HepG2 (cell line): Measurements from ENCODE around the gene DOP1B. TPM values are rescaled to one million over a fixed set of nuclear protein-coding genes. Genes with fewer than 3 reads are reported as not detected.
A peak's percentile ranks its signal among the peaks of the same experiment; 100 is the strongest.

ENCODE experiments used
- ADNP ChIP-seq: sonication (generic); formaldehyde crosslinking; IDR thresholded peaks from 2 replicates; pipeline ENCODE4 v1.4.0; 2020; ENCODE audit warnings: missing genetic modification reagents
- AHR ChIP-seq: IDR thresholded peaks from 2 replicates; pipeline ENCODE4 v1.6.1; 2018; ENCODE audit warnings: missing genetic modification reagents, missing compliant biosample characterization
- EEA1 ChIP-seq: sonication (generic); formaldehyde crosslinking; IDR thresholded peaks from 2 replicates; pipeline ENCODE4 v1.5.1; 2020; ENCODE audit warnings: mild to moderate bottlenecking, missing genetic modification reagents, borderline replicate concordance
- HDAC1 ChIP-seq: sonication (generic); formaldehyde crosslinking; IDR thresholded peaks from 2 replicates; pipeline ENCODE4 v1.5.1; 2020; ENCODE audit warnings: mild to moderate bottlenecking, missing genetic modification reagents
- HIC2 ChIP-seq: sonication (generic); formaldehyde crosslinking; IDR thresholded peaks from 2 replicates; pipeline ENCODE4 v1.9.0; 2022; ENCODE audit warnings: low read depth, missing genetic modification reagents
- IKZF5 ChIP-seq: IDR thresholded peaks from 2 replicates; pipeline ENCODE4 v1.6.1; 2018; ENCODE audit warnings: missing genetic modification reagents, mild to moderate bottlenecking, missing compliant biosample characterization
- KLF12 ChIP-seq: sonication (generic); formaldehyde crosslinking; IDR thresholded peaks from 2 replicates; pipeline ENCODE4 v1.4.0; 2020; ENCODE audit warnings: missing genetic modification reagents, borderline replicate concordance
- SAP130 ChIP-seq: IDR thresholded peaks from 2 replicates; pipeline ENCODE4 v1.6.1; 2016; ENCODE audit warnings: low read depth
- SIN3A ChIP-seq: IDR thresholded peaks from 2 replicates; pipeline ENCODE4 v1.6.1; 2011; ENCODE audit warnings: low read depth, mild to moderate bottlenecking, control low read depth, low read length, borderline replicate concordance
- SYNCRIP ChIP-seq: fragments of 200-400 bp; formaldehyde crosslinking; IDR thresholded peaks from 2 replicates; pipeline ENCODE4 v1.6.1; 2018; ENCODE audit warnings: mild to moderate bottlenecking, low read depth, low read length; ENCODE audit not compliant: insufficient read depth
- TCF7 ChIP-seq: sonication (generic); IDR thresholded peaks from 2 replicates; pipeline ENCODE4 v1.6.1; 2016; ENCODE audit warnings: antibody characterized with exemption, low read depth
- THAP11 ChIP-seq: IDR thresholded peaks from 2 replicates; pipeline ENCODE4 v1.6.1; 2016; ENCODE audit warnings: missing biosample characterization, missing genetic modification reagents
- TIGD3 ChIP-seq: sonication (generic); formaldehyde crosslinking; IDR thresholded peaks from 2 replicates; pipeline ENCODE4 v1.5.1; 2020; ENCODE audit warnings: mild to moderate bottlenecking, missing genetic modification reagents, borderline replicate concordance
- ZBTB34 ChIP-seq: sonication (generic); formaldehyde crosslinking; IDR thresholded peaks from 2 replicates; pipeline ENCODE4 v1.8.0; 2022; ENCODE audit warnings: mild to moderate bottlenecking, missing genetic modification reagents
- ZNF335 ChIP-seq: sonication (generic); formaldehyde crosslinking; IDR thresholded peaks from 2 replicates; pipeline ENCODE4 v1.4.0; 2020; ENCODE audit warnings: missing genetic modification reagents
- ZNF792 ChIP-seq: IDR thresholded peaks from 2 replicates; pipeline ENCODE4 v1.6.1; 2016
- ZNF879 ChIP-seq: sonication (generic); formaldehyde crosslinking; IDR thresholded peaks from 2 replicates; pipeline ENCODE4 v1.8.1; 2023; ENCODE audit warnings: missing genetic modification reagents
- ZSCAN12 ChIP-seq: sonication (generic); formaldehyde crosslinking; IDR thresholded peaks from 2 replicates; pipeline ENCODE4 v1.9.0; 2021; ENCODE audit warnings: mild to moderate bottlenecking, missing genetic modification reagents
- polyA plus RNA-seq, 8 experiments: library from polyadenylated mRNA; depleted of rRNA in 3 of 8; stranded (reverse) in 7 of 8; unstranded in 1 of 8; fragments of >200 nt; fragmentation: Illumina TruSeq in 4 of 8; extraction: Trizol in 4 of 8; gene quantifications; 2 replicates each; pipeline versions ENCODE4 v1.2.1 to v1.2.3, GENCODE V29; 2011 to 2016; ENCODE audit warnings: low read depth in 4 of 8, missing spikeins in 1 of 8, mixed read lengths in 1 of 8; ENCODE audit not compliant: insufficient read depth in 1 of 8
- total RNA-seq, 5 experiments: library from RNA; depleted of rRNA; stranded (reverse); fragments of >200 nt; fragmentation: Illumina TruSeq; extraction: Trizol; gene quantifications; 2 replicates each; pipeline ENCODE4 v1.2.3, GENCODE V29; 2016; ENCODE audit warnings: low read depth in 1 of 5
- TF ChIP-seq, protein P1 (sequence below): sonication (generic); formaldehyde crosslinking; IDR thresholded peaks from 2 replicates; pipeline ENCODE4 v1.4.0; 2020; ENCODE audit warnings: missing genetic modification reagents, borderline replicate concordance

DOP1B gene
- total and polyA plus RNA-seq, 2 of the 13 experiments (the other 11 are each of a cell fraction or from before 2014, with no cell fraction given), result 2.8 to 3.2 TPM

- TF ChIP-seq ZNF335 (no peak), THAP11 (peak; percentile 50), ADNP (no peak), ZBTB34 (CRISPR knock-in tag) (peak; percentile 38; the same call in 1 of the 2 replicates), ZSCAN12 (CRISPR knock-in tag) (no peak), HDAC1 (CRISPR knock-in tag) (peak; percentile 75), SAP130 (peak; percentile 85), SYNCRIP (no peak), SIN3A (0 out of 2 replicates have a peak, but pooled peaks have one; percentile 22), AHR (CRISPR knock-in tag) (no peak), ZNF792 (CRISPR knock-in tag) (peak; percentile 56; the same call in 1 of the 2 replicates), IKZF5 (CRISPR knock-in tag) (peak; percentile 70; the same call in 1 of the 2 replicates), HIC2 (CRISPR knock-in tag) (no peak), TIGD3 (no peak), KLF12 (peak; percentile 67; the same call in 1 of the 2 replicates), EEA1 (CRISPR knock-in tag) (no peak), TCF7 (peak; percentile 59), ZNF879 (CRISPR knock-in tag) (no peak)
- TF ChIP-seq, protein P1, sequence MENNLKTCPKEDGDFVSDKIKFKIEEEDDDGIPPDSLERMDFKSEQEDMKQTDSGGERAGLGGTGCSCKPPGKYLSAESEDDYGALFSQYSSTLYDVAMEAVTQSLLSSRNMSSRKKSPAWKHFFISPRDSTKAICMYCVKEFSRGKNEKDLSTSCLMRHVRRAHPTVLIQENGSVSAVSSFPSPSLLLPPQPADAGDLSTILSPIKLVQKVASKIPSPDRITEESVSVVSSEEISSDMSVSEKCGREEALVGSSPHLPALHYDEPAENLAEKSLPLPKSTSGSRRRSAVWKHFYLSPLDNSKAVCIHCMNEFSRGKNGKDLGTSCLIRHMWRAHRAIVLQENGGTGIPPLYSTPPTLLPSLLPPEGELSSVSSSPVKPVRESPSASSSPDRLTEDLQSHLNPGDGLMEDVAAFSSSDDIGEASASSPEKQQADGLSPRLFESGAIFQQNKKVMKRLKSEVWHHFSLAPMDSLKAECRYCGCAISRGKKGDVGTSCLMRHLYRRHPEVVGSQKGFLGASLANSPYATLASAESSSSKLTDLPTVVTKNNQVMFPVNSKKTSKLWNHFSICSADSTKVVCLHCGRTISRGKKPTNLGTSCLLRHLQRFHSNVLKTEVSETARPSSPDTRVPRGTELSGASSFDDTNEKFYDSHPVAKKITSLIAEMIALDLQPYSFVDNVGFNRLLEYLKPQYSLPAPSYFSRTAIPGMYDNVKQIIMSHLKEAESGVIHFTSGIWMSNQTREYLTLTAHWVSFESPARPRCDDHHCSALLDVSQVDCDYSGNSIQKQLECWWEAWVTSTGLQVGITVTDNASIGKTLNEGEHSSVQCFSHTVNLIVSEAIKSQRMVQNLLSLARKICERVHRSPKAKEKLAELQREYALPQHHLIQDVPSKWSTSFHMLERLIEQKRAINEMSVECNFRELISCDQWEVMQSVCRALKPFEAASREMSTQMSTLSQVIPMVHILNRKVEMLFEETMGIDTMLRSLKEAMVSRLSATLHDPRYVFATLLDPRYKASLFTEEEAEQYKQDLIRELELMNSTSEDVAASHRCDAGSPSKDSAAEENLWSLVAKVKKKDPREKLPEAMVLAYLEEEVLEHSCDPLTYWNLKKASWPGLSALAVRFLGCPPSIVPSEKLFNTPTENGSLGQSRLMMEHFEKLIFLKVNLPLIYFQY (CRISPR knock-in tag), result peak; percentile 88; the same call in 1 of the 2 replicates
Measured at GRCh38 chr21:36163750-36164741, 7.4 kb downstream of the DOP1B start (continued).
